Activated CD4-positive, alpha-beta T cell treated with anti-CD3 and anti-CD28 coated beads, Interleukin-2, amount 10 ng/mL, durations not matched to agents 7 days and 5 days (primary cell): ENCODE results near the gene C11orf58. TPM values are rescaled to one million over a fixed set of nuclear protein-coding genes. Genes with fewer than 3 reads are reported as not detected.

Source experiments
- CTCF ChIA-PET: fragments of 350-600 bp; sonication (Branson Sonifier 250); formaldehyde crosslinking; loops from one replicate; lab custom pipeline; 2021; ENCODE audit warnings: antibody characterized with exemption; lab: Charles Lee
- POLR2A ChIA-PET: fragments of 350-600 bp; sonication (Branson Sonifier 250); formaldehyde crosslinking; loops from one replicate; lab custom pipeline; 2021; ENCODE audit warnings: antibody characterized with exemption; lab: Charles Lee
- DNase-seq: peaks from one replicate; pipeline ENCODE4 v3.0.0-alpha.2; 2020
- H3K27ac Mint-ChIP-seq: one replicate; pipeline ENCODE4 v1.8.0; 2021; ENCODE audit warnings: mild to moderate bottlenecking, moderate library complexity, mixed read lengths
- H3K27me3 Mint-ChIP-seq: one replicate; pipeline ENCODE4 v1.8.0; 2021; ENCODE audit warnings: mixed read lengths
- H3K36me3 Mint-ChIP-seq: one replicate; pipeline ENCODE4 v1.8.0; 2021; ENCODE audit warnings: low read depth, mixed read lengths
- H3K4me1 Mint-ChIP-seq: one replicate; pipeline ENCODE4 v1.8.0; 2021; ENCODE audit warnings: mixed read lengths
- H3K4me3 Mint-ChIP-seq: one replicate; pipeline ENCODE4 v1.8.0; 2021; ENCODE audit warnings: mild to moderate bottlenecking, moderate library complexity, mixed read lengths
- H3K9me3 Mint-ChIP-seq: one replicate; pipeline ENCODE4 v1.8.0; 2021; ENCODE audit warnings: mixed read lengths
- total RNA-seq, 2 experiments: library from RNA; stranded (reverse); gene quantifications; one replicate each; pipeline ENCODE4 v1.2.3, GENCODE V29; 2021

C11orf58 gene
- total RNA-seq, 2 experiments from 2014 or later = 119 to 137 TPM

DNA sequence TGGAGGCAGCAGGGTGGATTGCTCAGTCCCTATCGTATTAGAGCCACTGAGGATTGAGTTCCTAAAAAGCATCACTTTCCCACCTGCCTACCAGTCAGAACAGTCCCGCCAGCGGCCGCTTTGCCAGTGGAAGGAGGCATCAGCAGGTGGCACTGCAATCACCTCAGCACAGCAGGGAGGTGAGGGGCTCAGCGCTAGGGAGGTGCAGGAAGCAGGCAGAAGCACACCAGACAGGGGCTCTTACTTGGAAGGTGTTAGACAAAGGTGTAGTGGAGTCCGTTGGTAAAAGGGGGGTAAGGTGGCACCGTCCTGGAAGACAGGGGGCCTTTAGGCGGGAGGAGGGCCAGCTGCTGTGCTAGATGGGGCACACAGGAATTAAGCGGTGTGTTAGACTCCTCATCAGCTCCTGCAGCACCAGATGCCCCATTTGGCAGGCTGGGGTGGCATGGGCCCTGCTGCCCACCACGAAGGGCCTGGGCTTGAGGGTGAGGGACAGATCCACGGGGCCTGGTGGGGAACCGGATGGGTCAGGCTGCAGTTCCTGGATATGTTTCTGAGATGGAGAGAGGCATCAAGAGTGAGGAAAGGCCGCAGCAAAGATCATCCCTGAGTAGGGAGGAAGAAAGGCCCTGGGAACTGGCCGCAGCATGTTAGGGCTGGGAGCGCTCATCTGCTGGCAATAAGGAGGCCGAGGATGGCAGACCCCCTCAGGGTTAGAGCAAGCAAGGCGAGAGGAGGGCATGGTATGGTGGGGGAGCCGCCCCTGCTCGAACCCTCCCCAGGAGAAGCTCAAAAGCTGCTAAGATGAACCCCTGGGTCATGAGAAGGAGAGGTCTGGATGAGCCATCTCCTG is 42.5 kb downstream of the C11orf58 start:
- Mint-ChIP-seq H3K27ac (no peak overlapping the region), H3K36me3 (no peaks in the 10 kb centered on the region), H3K4me3 (no peak overlapping the region), H3K9me3 (no peaks in the 10 kb centered on the region), H3K27me3 (no peaks in the 10 kb centered on the region), H3K4me1 (peaks cover 6% of the 10 kb centered on the region)
- CTCF ChIA-PET = no interaction called here
- POLR2A ChIA-PET = no interaction called here
- no peak for DNase-seq

DNA sequence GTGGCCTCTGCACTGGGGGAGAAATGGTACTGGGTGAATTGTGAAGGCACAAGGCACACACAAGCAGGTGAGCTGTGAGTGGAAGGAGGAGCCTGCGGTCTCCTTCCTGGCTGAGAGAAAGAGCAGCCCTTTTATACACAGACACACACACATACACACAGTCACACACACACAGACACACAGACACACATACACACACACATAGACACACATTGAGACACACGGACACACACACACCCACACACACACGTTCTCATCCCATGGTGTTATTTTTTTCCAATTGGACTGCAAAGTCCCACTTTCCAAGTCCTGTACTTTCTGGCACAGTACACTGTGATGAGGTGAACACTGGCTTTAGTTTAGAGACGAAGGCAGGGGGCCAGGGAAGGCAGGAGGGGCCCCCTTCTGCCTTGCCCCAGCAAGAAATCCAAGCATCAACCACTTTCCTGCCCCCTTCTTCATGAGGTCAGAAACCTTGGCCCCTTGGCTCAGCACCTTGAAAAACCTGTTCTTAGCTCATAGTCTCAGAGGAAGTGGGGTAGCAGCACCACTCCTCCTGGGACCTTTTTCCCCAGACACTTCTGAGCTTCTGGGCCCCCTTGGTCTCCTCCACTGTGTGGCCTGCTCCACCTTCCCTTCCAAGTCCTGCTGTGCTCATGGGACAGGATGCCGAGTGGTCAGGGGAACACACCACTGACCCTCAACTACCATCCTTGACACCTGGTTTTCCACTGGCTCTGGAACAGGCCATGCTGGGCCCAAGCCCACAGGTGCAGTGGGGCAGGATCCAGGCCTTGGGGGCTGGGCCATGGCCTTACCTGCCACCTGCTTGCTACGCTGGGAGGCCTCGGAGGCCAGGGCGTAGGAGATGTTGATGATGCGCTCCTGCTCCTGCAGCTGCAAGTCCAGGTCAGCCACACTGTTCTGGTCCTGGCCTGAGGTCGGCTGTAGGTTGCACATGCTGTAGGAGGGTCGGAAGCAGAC is 43.8 kb downstream of the C11orf58 start:
- Mint-ChIP-seq H3K36me3 (no peaks in the 10 kb centered on the region), H3K27ac (no peak overlapping the region), H3K27me3 (no peaks in the 10 kb centered on the region), H3K9me3 (no peaks in the 10 kb centered on the region), H3K4me1 (peaks cover 6% of the 10 kb centered on the region), H3K4me3 (no peak overlapping the region)
- ChIA-PET CTCF (no interaction called here), POLR2A (no interaction called here)
- DNase-seq = no peak

GRCh38 chr11:16783321-16783801 is 44.9 kb downstream of the C11orf58 start:
- DNase-seq = no peak
- peaks cover 6% of the 10 kb centered on the region for H3K4me1 Mint-ChIP-seq
- ChIA-PET POLR2A (no interaction called here), CTCF (interaction anchor here (1.2 to 2.1 kb wide), 3 partner anchors 27 to 29 kb away, joined by 3 to 5 read pairs (median 4); no protein-coding TSS in a partner anchor)
- H3K4me3 Mint-ChIP-seq = no peak overlapping the region
- no peaks in the 10 kb centered on the region for H3K9me3 Mint-ChIP-seq
- H3K27me3 Mint-ChIP-seq = no peaks in the 10 kb centered on the region
- no peak overlapping the region for H3K27ac Mint-ChIP-seq
- no peaks in the 10 kb centered on the region for H3K36me3 Mint-ChIP-seq

DNA sequence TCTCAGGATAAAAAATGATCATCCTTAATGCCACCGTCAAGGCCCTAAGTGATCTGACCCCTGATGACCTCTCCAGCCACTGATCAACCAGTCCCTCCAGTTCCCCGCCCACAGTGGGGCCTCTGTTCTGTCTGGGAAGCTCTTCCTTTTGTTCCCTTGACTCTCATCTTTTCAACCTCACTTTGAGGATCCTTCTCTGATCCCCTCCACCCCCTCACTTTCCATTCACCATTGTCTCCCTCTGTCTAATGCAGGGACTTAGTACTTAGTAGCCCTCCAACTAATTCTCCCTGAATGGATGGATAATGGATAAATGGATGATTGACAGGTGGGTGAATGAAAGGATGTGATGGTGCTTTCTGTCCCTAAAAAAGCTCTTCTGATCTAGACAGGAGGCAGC is 45.6 kb downstream of the C11orf58 start:
- no peak for DNase-seq
- no peaks in the 10 kb centered on the region for H3K36me3 Mint-ChIP-seq
- H3K27me3 Mint-ChIP-seq = no peaks in the 10 kb centered on the region
- no peak overlapping the region for H3K27ac Mint-ChIP-seq
- CTCF ChIA-PET = interaction anchor here (0.7 to 2.1 kb wide), 6 partner anchors 9 to 28 kb away, joined by 3 to 5 read pairs (median 4); no protein-coding TSS in a partner anchor
- H3K4me1 Mint-ChIP-seq = peaks cover 2% of the 10 kb centered on the region
- POLR2A ChIA-PET = no interaction called here
- no peaks in the 10 kb centered on the region for H3K9me3 Mint-ChIP-seq
- H3K4me3 Mint-ChIP-seq = no peak overlapping the region

DNA sequence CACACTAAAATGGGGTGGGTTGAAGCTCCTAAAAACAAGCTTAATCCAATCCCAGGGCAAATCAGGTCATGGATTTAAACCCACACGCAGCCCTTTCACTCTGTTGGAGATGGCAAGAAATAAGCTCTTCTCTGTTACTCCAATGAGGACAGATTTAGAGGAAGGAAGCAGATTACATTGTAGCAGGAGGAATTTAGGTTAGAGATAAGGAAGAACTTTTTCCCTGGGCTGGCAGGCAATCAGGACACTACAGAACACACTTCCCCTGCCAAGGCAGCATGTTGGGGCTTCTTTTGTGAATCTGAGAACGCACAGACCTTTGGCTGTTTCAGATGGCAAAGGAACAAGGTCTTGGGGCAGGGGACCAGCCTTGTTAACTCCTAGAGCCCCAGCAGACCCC is 46.2 kb downstream of the C11orf58 start:
- ChIA-PET POLR2A (no interaction called here), CTCF (interaction anchor here (0.8 to 2.1 kb wide), 9 partner anchors 12 to 279 kb away, joined by 3 to 7 read pairs (median 4); no protein-coding TSS in a partner anchor)
- H3K27ac Mint-ChIP-seq = no peak overlapping the region
- no peaks in the 10 kb centered on the region for H3K27me3 Mint-ChIP-seq
- no peaks in the 10 kb centered on the region for H3K36me3 Mint-ChIP-seq
- no peaks in the 10 kb centered on the region for H3K9me3 Mint-ChIP-seq
- H3K4me3 Mint-ChIP-seq = no peak overlapping the region
- peaks cover under 1% of the 10 kb centered on the region for H3K4me1 Mint-ChIP-seq
- no peak for DNase-seq

DNA sequence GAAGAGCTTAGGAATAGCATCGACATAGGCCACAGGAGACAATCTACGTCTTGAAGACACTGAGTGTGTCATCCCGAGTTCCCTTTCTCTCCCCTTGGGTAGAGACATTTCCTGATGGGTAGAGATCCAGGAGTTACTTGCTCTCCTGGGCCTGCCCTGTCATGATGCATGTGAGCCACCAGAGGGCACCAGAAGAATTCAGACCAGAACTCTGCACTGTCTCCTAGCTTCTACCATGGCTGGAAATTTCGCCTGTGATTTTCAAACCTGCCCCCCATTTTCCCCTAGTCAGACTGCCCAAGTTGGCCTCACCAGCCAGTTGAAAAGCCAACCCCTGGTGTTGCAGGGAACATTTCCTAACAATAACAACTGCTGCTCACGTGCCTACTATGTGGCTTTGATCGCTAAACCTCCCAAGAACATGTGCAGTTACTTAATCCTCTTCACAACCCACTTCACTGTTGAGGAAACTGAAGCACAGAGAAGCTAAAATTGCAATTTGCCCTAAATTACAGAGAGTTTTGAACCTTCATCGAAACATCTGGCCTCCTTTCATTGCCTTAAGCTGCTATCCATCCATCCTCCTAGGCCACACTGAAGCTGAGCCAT is 47.2 kb downstream of the C11orf58 start:
- Mint-ChIP-seq H3K27ac (no peak overlapping the region), H3K27me3 (no peaks in the 10 kb centered on the region)

GRCh38 chr11:16786131-16786530 is 47.7 kb downstream of the C11orf58 start:
- H3K36me3 Mint-ChIP-seq = no peaks in the 10 kb centered on the region
- ChIA-PET CTCF (interaction anchor here (0.6 to 2.1 kb wide), 5 partner anchors 9 to 277 kb away, joined by 3 to 7 read pairs (median 3); no protein-coding TSS in a partner anchor), POLR2A (no interaction called here)
- H3K27me3 Mint-ChIP-seq = no peaks in the 10 kb centered on the region
- H3K4me1 Mint-ChIP-seq = no peaks in the 10 kb centered on the region
- no peak for DNase-seq
- H3K4me3 Mint-ChIP-seq = no peak overlapping the region
- H3K9me3 Mint-ChIP-seq = no peaks in the 10 kb centered on the region
- H3K27ac Mint-ChIP-seq = no peak overlapping the region

More for the DNA sequence above, 47.2 kb downstream of the C11orf58 start:
- POLR2A ChIA-PET = no interaction called here
- Mint-ChIP-seq H3K36me3 (no peaks in the 10 kb centered on the region), H3K4me1 (no peaks in the 10 kb centered on the region), H3K9me3 (no peaks in the 10 kb centered on the region), H3K4me3 (no peak overlapping the region)
- CTCF ChIA-PET = interaction anchor here (0.6 to 2.1 kb wide), 6 partner anchors 10 to 278 kb away, joined by 3 to 7 read pairs (median 4); no protein-coding TSS in a partner anchor
- peak; percentile 61 for DNase-seq

DNA sequence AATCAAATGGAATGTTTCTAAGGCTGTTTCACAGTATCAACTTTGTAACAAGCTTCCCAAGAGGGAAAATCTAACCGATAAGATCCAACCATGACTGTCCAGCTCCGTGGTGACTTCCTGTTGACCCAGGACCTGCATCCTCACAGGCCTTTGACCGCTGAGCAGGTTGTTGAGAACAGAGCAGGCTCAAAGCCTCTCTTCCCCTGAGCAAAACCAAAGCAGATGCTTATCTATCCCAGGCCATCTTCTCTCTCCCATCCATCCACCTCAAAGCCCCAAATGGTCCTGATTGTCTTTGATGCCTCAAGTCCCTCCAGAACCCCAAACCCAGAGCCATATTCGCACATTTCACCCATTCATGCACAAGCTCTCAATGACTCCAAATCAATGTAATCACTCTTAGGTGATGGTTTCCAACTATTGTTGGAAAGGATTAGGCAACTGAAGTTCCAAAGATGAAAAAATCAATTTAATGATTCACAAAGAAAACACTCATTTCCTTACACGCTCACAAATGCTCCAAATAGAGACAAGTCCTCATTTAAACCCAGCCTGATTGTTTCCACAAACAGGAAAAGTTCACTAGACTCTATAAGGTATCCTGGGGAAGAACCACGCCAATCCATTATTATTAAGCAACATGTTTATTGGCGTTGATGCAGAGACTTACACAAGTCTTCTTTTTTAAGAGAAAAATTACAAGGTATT is 48.7 kb downstream of the C11orf58 start:
- Mint-ChIP-seq H3K4me3 (no peak overlapping the region), H3K27ac (no peak overlapping the region), H3K36me3 (no peaks in the 10 kb centered on the region), H3K4me1 (peaks cover 3% of the 10 kb centered on the region), H3K9me3 (no peaks in the 10 kb centered on the region), H3K27me3 (no peaks in the 10 kb centered on the region)
- ChIA-PET CTCF (interaction anchor here (0.6 to 1.8 kb wide), 3 partner anchors 8 to 30 kb away, joined by 3 to 4 read pairs (median 4); no protein-coding TSS in a partner anchor), POLR2A (interaction anchor here (0.6 kb wide), 1 partner anchor 24 kb away, joined by 4 read pairs; no protein-coding TSS in a partner anchor)
- no peak for DNase-seq

DNA sequence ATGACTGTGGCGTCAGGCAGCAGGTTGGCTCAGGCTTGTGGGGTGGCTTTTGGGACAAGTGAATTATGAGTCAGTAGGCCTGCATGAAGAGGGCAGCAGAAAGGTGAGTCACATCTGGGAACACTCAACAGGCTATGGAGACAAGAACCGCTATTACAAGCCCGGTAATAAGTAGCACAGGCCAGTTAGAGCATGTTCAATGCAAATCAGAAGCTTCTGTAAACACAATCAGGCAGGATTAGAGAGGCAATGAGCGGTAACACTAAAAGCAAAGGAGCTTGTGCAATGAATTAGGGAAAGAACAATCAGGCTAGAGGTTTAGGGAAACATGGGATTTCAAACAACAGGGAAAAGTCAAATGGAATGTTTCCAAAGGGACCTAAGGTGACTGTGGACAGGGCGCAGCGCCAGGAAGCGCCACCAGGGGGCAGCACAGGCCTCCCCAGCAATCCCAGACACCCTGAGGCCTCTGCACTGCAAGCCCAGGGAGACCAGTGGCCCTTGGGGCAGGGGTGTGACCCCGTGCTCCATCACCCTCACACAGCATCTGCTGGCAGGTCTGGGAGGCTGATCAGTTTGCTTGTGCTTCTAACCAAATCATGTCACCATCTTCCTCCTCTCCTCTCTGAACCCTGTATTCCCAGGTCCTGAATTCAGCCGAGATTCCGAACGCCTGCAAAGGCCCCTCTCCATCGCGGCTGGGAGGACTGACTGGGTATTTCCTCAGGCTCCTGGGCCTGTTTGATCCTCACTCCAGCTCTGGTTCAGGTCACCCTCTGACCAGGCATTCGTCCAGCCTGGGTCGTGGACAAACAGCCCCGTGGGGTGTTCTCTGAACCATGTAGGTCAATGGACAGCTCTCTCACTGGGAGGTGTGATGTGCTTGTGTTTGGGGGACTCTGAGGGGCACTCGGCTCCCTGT is 50.0 kb downstream of the C11orf58 start:
- Mint-ChIP-seq H3K27ac (no peak overlapping the region), H3K9me3 (no peaks in the 10 kb centered on the region), H3K27me3 (no peaks in the 10 kb centered on the region), H3K4me3 (no peak overlapping the region), H3K4me1 (peaks cover 3% of the 10 kb centered on the region), H3K36me3 (no peaks in the 10 kb centered on the region)
- CTCF ChIA-PET = interaction anchor here (0.8 to 1.2 kb wide), 3 partner anchors 9 to 15 kb away, joined by 3 to 4 read pairs (median 3); no protein-coding TSS in a partner anchor
- peak; percentile 52 for DNase-seq
- POLR2A ChIA-PET = no interaction called here

DNA sequence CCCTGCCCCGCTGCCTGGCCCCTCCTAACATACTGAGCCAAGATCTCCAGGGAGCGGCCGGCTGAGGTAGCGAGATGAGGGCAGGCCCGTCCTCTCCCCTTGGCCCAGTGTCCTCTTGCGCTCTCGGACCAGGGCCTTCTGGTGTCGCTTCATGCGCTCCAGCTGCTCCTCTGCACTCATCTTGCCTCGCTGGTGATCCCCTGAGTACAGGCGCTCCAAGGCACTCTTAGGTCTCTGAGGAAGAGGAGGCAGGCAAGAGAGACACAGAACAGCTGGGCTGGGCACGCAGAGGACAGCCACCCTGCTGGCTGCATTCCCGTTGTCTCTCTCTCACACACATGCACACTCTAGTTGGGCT is 50.6 kb downstream of the C11orf58 start:
- Mint-ChIP-seq H3K4me3 (no peak overlapping the region), H3K27me3 (no peaks in the 10 kb centered on the region), H3K4me1 (peaks cover 3% of the 10 kb centered on the region), H3K27ac (no peak overlapping the region), H3K36me3 (no peaks in the 10 kb centered on the region), H3K9me3 (no peaks in the 10 kb centered on the region)
- ChIA-PET POLR2A (no interaction called here), CTCF (interaction anchor here (0.7 to 1.2 kb wide), 3 partner anchors 12 to 15 kb away, joined by 3 to 4 read pairs (median 3); no protein-coding TSS in a partner anchor)
- no peak for DNase-seq
